SJSA1 (cell line): ENCODE measurements around the gene PSMD10. TPM values are rescaled to one million over a fixed set of nuclear protein-coding genes. Genes with fewer than 3 reads are reported as not detected.

ENCODE experiments used
- DNase-seq, 2 experiments: peaks; one replicate each; pipeline ENCODE4 v3.0.0-alpha.2; 2015 to 2020; ENCODE audit warnings: low spot score in 2 of 2, low read depth in 1 of 2
- H3K27ac ChIP-seq: fragments of 250-450 bp; sonication (Bioruptor Pico); 2 replicates; pipeline ENCODE4 v1.5.1; 2020; ENCODE audit warnings: mild to moderate bottlenecking, moderate library complexity
- H3K27me3 ChIP-seq: fragments of 250-450 bp; sonication (Bioruptor Pico); replicated peaks from 2 replicates; pipeline ENCODE4 v1.5.1; 2020; ENCODE audit warnings: mild to moderate bottlenecking, moderate library complexity
- H3K36me3 ChIP-seq: fragments of 250-450 bp; sonication (Bioruptor Pico); 2 replicates; pipeline ENCODE4 v1.5.1; 2020; ENCODE audit warnings: mild to moderate bottlenecking
- H3K4me1 ChIP-seq: fragments of 250-450 bp; sonication (Bioruptor Pico); replicated peaks from 2 replicates; pipeline ENCODE4 v1.6.1; 2021; ENCODE audit warnings: mild to moderate bottlenecking
- H3K4me3 ChIP-seq: fragments of 250-450 bp; sonication (Bioruptor Pico); 2 replicates; pipeline ENCODE4 v1.5.1; 2020; ENCODE audit warnings: mild to moderate bottlenecking
- H3K9me3 ChIP-seq: fragments of 250-450 bp; sonication (Bioruptor Pico); replicated peaks from 2 replicates; pipeline ENCODE4 v1.5.1; 2020; ENCODE audit warnings: mild to moderate bottlenecking
- total RNA-seq: library from RNA; depleted of rRNA; stranded (reverse); fragments of >200 nt; shearing (Covaris generic); gene quantifications from 2 replicates; pipeline ENCODE4 v1.2.3, GENCODE V29; 2014

Gene PSMD10
- total RNA-seq, 1 experiment from 2014 or later = 110 TPM

DNA sequence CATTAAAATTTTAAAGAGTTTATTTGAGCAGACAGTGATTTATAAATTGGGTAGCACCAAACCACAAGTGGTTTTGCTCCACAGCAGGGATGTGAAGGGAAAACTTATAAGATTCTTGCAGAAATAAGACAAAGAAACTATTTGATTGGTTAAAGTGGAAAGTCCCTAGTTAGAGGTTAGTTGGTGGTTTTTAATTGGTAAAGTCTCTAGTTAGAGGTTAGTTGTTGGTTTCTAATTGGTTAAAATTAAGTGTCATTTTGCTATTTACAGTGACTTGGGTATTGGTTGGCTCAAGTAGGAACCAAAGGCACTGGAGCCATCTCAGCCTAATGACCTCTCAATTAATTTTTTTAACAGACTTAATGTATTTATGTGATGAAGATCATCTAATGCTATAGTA, 23.2 kb upstream of the PSMD10 start:
- H3K4me3 ChIP-seq = no peak overlapping the region
- H3K9me3 ChIP-seq = no peaks in the 10 kb centered on the region
- H3K36me3 ChIP-seq = no peaks in the 10 kb centered on the region
- no peak overlapping the region for H3K27ac ChIP-seq
- H3K4me1 ChIP-seq = no peaks in the 10 kb centered on the region
- no peak for DNase-seq
- H3K27me3 ChIP-seq = no peaks in the 10 kb centered on the region

DNA sequence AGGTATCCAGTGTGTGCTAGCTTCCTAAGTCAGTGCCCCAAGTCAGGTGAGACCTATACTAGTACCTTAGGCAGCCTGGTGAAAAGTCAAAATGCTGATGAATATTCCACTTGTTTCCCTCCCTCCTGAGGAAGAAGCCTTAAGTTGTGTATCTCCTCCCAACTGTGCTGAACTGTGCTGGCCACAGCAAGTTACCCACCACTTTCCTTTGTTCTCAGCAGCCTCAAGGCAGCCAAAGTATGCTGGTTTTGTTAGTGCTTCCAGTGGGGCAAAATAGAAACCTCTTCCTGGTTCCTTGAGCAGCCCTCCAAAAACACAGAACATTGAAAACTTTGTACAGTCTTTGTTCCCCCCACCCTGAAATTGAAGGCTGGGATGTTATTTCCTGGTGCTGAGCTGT, 14.1 kb upstream of the PSMD10 start:
- no peak overlapping the region for H3K27ac ChIP-seq
- H3K9me3 ChIP-seq = no peaks in the 10 kb centered on the region
- DNase-seq = no peak
- H3K4me3 ChIP-seq = no peak overlapping the region
- H3K4me1 ChIP-seq = no peaks in the 10 kb centered on the region
- no peaks in the 10 kb centered on the region for H3K36me3 ChIP-seq
- H3K27me3 ChIP-seq = no peaks in the 10 kb centered on the region

DNA sequence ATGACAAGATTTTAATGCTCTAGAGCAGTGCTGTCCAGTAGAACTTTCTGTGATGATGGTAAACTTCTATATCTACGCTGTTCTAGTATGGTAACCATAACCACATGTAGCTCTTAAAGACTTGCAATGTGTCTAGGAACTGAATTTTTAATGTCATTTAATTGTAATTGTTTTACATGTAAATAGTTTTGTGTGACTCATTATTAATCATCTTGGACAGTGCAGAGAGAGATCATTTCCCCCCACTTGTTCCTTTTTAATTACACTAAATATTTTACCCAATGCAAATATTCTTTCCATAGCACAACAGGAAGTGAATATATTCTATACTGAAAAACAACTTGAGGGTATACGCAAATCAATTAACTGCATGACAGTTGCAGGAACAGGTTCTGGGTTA, 6.0 kb upstream of the PSMD10 start:
- Histone ChIP-seq H3K27ac (no peak overlapping the region), H3K36me3 (no peaks in the 10 kb centered on the region), H3K9me3 (no peaks in the 10 kb centered on the region), H3K4me3 (no peak overlapping the region), H3K4me1 (peaks cover 9% of the 10 kb centered on the region), H3K27me3 (no peaks in the 10 kb centered on the region)
- no peak for DNase-seq

DNA sequence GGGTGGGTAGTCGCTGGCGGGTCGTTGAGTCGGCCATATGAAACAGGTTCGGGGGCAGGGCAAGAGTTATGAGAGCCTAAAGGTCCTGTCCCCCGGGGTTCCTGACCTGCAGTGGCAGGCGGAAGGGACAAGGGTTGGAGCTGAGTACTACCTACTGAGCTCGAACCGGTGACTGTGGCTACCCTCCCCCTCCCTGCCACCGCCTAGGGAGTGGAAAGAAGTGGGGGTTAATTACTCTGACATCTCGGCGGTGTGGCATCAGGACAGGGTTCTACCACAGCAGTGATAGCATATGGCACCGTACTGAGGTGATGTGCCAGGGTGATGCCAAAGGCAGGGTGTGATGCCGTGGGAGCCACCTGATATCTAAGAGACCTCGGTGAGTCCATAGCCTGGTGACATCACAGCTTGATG, 543 bp upstream of the PSMD10 start:
- no peaks in the 10 kb centered on the region for H3K27me3 ChIP-seq
- DNase-seq = peak in 1 of 2 experiments; percentile 32
- H3K4me3 ChIP-seq = peak overlapping the region; percentile 61
- H3K36me3 ChIP-seq = peaks cover 12% of the 10 kb centered on the region; the same call in 1 of the 2 replicates
- no peak overlapping the region for H3K27ac ChIP-seq
- no peaks in the 10 kb centered on the region for H3K9me3 ChIP-seq
- peaks cover 4% of the 10 kb centered on the region for H3K4me1 ChIP-seq

DNA sequence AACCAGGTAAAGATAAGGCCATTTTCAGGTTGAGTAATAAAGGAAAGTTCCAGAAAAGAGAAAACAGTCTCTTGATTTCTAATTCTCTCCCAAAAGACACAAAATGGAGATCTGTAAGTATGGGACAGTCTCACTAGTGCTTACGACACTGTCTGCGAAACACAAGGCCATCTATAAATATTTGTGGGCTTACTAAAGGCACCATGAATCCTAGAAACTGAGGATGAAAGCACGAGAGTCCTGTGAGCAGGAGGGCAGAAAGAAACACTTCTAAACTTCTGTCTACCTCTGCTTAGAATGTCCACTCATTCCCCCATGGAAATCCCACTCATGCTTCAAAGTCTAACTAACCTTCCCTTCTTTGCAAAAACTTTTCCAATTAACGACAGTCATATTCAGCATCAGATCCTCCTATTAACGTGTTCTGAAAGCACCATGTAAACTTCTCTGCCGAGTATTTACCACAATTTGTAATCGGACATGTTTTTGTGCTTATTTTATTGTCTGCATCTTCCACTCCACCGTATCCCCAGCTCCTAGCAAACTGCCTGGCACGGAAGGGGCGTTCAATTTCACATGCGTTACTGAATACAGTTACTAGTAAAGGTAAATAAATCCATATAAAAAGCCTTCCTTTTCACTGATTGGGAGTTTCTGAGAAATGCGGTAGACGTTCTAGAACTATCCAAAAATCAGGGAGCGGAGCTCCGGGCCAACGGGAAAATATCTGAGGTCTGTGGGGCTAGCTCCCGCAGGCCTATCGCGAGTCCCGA, 665 bp downstream of the PSMD10 start:
- H3K4me3 ChIP-seq = peak overlapping the region; percentile 61
- H3K9me3 ChIP-seq = no peaks in the 10 kb centered on the region
- peak in 1 of 2 experiments; percentile 52 for DNase-seq
- peak overlapping the region; percentile 93 for H3K27ac ChIP-seq
- peaks cover 16% of the 10 kb centered on the region; the same call in 1 of the 2 replicates for H3K36me3 ChIP-seq
- H3K27me3 ChIP-seq = no peaks in the 10 kb centered on the region
- 0 out of 2 replicates have a peak, but pooled peaks cover 3% of the 10 kb centered on the region for H3K4me1 ChIP-seq

DNA sequence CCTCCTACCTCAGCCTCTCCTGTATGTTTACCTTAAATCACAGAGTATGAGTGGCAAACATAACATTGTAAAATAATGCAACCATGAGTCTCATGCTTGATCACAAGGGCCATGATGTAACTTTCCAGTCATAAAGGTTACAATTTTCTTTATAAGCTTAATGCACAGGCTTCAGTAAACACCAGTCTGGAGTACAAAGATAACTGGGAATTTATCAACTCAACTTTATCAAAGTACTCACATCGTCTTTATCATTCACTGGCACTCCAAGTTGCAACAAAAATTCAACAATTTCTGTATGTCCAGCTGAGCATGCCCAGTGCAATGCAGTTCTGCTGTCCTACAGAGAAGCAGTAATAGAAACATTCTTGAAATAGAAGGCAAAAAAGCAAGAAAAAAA, 2.8 kb downstream of the PSMD10 start:
- Histone ChIP-seq H3K27me3 (no peaks in the 10 kb centered on the region), H3K27ac (no peak overlapping the region), H3K9me3 (no peaks in the 10 kb centered on the region), H3K36me3 (peaks cover 20% of the 10 kb centered on the region; the same call in 1 of the 2 replicates), H3K4me1 (0 out of 2 replicates have a peak, but pooled peaks cover 3% of the 10 kb centered on the region), H3K4me3 (no peak overlapping the region)
- no peak for DNase-seq

DNA sequence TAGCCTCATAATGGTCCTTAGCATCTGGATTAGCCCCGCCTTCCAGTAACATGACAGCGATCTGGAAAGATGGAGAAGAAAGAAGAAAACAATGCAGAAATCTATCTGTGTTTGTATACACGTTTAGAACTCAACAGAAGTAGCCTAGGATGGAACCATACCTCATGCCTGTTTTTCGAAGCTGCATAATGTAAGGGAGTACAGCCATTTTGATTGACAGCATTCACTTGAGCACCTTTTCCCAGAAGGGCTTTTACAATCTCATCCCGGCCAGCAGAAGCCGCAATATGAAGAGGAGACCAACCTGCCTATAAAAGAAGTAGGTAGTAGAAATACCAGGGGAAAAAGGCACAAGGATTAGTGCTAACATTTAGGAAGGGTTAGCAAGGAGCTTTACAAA, 3.5 kb downstream of the PSMD10 start:
- Histone ChIP-seq H3K27ac (no peak overlapping the region), H3K4me1 (0 out of 2 replicates have a peak, but pooled peaks cover 3% of the 10 kb centered on the region), H3K27me3 (no peaks in the 10 kb centered on the region), H3K4me3 (no peak overlapping the region), H3K36me3 (peaks cover 20% of the 10 kb centered on the region; the same call in 1 of the 2 replicates), H3K9me3 (no peaks in the 10 kb centered on the region)
- no peak for DNase-seq

DNA sequence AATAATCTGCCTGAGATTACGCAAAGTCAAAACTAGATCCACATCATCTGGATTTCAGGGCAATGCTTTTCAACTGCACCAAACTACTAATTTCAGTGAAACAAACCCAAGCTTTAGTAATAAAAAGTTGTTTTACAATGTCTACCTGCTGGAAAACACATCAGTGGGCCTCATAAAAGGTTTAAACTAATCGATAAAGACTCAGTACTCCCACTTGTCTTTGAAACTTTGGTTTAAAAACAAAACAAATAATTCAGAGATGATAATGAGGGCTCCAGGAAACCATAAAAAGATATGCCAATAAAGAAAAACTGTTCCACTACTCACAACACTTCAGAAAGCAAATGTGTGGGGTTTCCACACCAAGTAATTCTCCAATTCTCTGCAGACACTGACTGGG, 10.2 kb downstream of the PSMD10 start:
- no peaks in the 10 kb centered on the region for H3K27me3 ChIP-seq
- H3K9me3 ChIP-seq = no peaks in the 10 kb centered on the region
- H3K27ac ChIP-seq = no peak overlapping the region
- no peak overlapping the region for H3K4me3 ChIP-seq
- no peak for DNase-seq
- H3K4me1 ChIP-seq = no peaks in the 10 kb centered on the region
- H3K36me3 ChIP-seq = peaks cover 4% of the 10 kb centered on the region; the same call in 1 of the 2 replicates

DNA sequence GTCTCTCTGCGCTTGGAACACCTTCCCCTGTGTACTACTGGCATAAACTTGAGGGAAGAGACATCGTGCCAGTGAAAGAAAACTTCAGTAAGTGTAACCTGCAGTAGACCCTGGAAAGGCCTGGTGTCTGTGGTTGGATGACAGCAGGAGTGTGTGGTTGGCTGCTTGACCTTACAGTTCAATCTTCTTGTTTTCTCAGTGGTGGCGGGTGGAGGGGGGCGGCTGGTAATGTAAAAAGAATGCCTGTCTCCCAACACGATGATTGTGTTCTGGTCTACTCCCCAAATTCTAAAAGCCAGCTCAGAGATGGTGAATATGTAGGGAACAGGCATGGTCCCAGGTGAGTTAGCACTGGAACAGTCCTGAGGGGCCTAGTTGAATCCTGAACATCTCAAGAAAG, 18.6 kb downstream of the PSMD10 start:
- no peak overlapping the region for H3K4me3 ChIP-seq
- no peaks in the 10 kb centered on the region for H3K9me3 ChIP-seq
- H3K36me3 ChIP-seq = no peaks in the 10 kb centered on the region
- no peaks in the 10 kb centered on the region for H3K4me1 ChIP-seq
- H3K27ac ChIP-seq = no peak overlapping the region
- H3K27me3 ChIP-seq = no peaks in the 10 kb centered on the region
- DNase-seq = peak in 1 of 2 experiments; percentile 30

DNA sequence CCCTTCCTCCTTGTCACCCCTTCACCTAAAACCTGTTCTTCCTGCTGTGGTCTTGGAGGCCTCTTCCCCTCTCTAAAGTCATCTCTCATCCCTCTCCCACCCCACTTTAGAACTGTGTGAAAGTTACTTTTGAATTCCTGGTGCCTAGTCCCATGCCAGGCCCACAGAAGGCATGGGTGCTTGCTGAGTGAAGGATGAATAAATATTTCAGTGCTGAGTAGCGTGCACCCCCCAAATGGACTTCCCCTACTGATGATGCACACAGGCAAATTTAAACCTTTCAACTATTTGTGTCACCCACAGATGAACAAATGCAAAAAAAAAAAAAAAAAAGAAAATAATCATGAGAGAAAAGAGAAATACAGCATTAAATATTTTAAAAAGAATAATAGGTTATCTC, 19.8 kb downstream of the PSMD10 start:
- H3K27me3 ChIP-seq = no peaks in the 10 kb centered on the region
- no peaks in the 10 kb centered on the region for H3K9me3 ChIP-seq
- H3K4me3 ChIP-seq = no peak overlapping the region
- no peaks in the 10 kb centered on the region for H3K36me3 ChIP-seq
- no peak overlapping the region for H3K27ac ChIP-seq
- H3K4me1 ChIP-seq = no peaks in the 10 kb centered on the region
- DNase-seq = no peak

DNA sequence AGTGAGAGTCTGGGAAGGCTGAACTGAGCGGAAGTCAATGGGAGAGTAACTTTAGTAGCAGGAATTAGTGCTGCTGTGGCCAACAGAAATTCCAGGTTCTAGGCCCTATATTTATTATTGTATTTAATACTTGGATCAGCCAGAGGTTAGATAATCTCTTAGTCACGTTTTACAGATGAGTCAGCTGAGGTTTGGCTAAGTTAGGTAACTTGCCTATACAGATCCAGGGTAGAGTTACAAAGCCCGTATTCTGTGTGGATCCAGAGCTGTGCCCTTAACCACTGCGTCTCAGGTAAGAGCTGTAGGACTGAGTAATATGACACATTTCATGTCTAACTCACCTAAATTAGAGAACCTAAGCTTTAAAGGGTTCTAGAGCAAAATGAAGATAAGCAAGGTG, 20.5 kb downstream of the PSMD10 start:
- H3K9me3 ChIP-seq = no peaks in the 10 kb centered on the region
- H3K36me3 ChIP-seq = no peaks in the 10 kb centered on the region
- no peak for DNase-seq
- no peak overlapping the region for H3K27ac ChIP-seq
- H3K27me3 ChIP-seq = no peaks in the 10 kb centered on the region
- H3K4me3 ChIP-seq = no peak overlapping the region
- no peaks in the 10 kb centered on the region for H3K4me1 ChIP-seq

DNA sequence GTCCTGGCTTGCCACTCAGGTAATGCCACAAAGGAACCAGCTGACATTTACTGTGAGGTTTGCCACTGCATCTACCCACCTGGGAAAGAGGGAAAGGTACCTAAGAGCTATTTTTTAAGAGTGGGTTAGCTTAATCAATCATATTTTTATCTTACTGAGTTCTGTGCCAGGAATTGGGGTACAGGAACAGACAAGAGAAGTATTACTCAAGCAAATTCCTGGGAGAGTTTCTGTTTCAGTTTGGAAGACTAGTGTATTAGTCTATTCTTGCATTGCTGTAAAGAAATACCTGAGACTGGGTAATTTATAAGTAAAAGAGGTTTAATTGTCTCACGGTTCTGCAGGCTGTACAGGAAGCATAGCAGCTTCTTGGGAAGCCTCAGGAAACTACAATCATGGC, 23.2 kb downstream of the PSMD10 start:
- DNase-seq = no peak
- H3K27me3 ChIP-seq = no peaks in the 10 kb centered on the region
- no peaks in the 10 kb centered on the region for H3K4me1 ChIP-seq
- H3K9me3 ChIP-seq = no peaks in the 10 kb centered on the region
- no peaks in the 10 kb centered on the region for H3K36me3 ChIP-seq
- H3K27ac ChIP-seq = no peak overlapping the region
- H3K4me3 ChIP-seq = no peak overlapping the region

DNA sequence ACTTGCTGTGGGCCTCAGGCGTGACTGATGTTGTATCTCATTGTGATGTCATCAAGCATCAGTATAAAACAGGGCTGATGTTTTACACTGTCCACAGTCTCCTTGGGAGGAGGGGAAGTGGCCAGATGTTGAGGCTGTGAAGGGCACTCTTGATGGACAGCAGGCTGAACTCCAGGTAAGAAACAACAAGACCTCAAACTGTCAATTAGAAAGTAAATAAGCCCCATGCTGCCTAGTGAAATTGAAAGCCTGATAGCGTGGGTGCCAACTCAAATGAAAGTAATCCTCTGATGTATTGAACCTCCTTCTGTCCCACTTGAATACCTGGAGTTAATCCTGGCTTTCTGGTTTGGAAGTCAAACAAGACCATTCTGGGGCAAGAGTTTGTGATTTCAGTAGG, 26.7 kb downstream of the PSMD10 start:
- no peak overlapping the region for H3K27ac ChIP-seq
- no peaks in the 10 kb centered on the region for H3K36me3 ChIP-seq
- no peaks in the 10 kb centered on the region for H3K9me3 ChIP-seq
- DNase-seq = no peak
- H3K27me3 ChIP-seq = no peaks in the 10 kb centered on the region
- H3K4me1 ChIP-seq = no peaks in the 10 kb centered on the region
- no peak overlapping the region for H3K4me3 ChIP-seq

DNA sequence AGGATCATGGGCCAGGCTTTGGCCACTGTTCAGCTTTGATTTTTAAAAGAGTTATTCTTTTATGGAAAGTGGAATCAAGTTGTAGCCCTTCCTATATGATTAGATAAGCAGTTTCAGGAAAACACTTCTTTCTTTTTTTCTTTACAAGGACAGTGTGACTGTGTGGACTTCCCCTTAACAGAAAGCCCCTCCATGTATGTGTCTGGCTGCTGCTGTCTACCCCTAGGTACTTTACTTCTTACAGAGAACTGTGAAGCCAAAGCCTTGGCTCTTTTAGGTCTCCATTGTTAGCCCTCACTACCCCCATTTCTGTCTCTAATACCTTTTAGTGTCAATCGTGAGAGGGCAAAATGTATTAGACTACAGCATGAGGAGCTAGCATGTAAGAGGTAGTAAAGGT, 27.3 kb downstream of the PSMD10 start:
- DNase-seq = no peak
- Histone ChIP-seq H3K4me1 (no peaks in the 10 kb centered on the region), H3K27me3 (no peaks in the 10 kb centered on the region), H3K9me3 (no peaks in the 10 kb centered on the region), H3K36me3 (no peaks in the 10 kb centered on the region), H3K4me3 (no peak overlapping the region), H3K27ac (no peak overlapping the region)

DNA sequence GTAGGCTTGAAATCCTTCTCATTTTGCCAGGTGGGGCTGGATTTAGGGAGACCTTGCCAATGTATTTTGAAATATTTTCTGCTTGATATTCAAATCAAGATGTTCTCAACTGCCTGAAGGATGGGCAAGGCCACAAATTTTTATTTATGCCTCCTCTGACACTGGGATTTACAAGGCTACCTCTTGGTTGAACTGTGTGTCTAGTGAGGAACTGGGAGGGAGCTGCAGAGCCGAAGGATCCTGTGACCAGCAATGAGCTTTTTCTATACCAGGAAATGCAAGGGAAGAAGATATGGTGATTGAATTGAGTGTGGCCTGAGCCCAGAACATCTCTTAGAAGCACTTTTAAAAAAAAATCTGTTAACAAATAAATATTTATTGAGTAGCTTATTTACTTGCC, 31.5 kb downstream of the PSMD10 start:
- no peaks in the 10 kb centered on the region for H3K9me3 ChIP-seq
- H3K4me3 ChIP-seq = no peak overlapping the region
- H3K36me3 ChIP-seq = no peaks in the 10 kb centered on the region
- no peaks in the 10 kb centered on the region for H3K4me1 ChIP-seq
- H3K27me3 ChIP-seq = no peaks in the 10 kb centered on the region
- H3K27ac ChIP-seq = no peak overlapping the region
- no peak for DNase-seq
